Peyer's patch (tissue), 4 donors: ENCODE results near the gene SMC3.

Experiments used
- POLR2A ChIP-seq, 2 donors: fragments of 450-650 bp; IDR thresholded peaks; one replicate each; pipeline ENCODE4 v1.5.1; 2017; ENCODE audit warnings: antibody characterized with exemption in 2 of 2, mild to moderate bottlenecking in 2 of 2, moderate library complexity in 2 of 2
- TF ChIP-seq, protein P1 (sequence below), 6 experiments: fragments of 450-650 bp in 4 of 6; fragments of 200-600 bp in 2 of 6; sonication (generic) in 1 of 6; IDR thresholded peaks; one replicate each; pipeline ENCODE4 v1.5.1; 2017 to 2019; ENCODE audit warnings: antibody characterized with exemption in 6 of 6, mild to moderate bottlenecking in 3 of 6, moderate library complexity in 1 of 6

DNA sequence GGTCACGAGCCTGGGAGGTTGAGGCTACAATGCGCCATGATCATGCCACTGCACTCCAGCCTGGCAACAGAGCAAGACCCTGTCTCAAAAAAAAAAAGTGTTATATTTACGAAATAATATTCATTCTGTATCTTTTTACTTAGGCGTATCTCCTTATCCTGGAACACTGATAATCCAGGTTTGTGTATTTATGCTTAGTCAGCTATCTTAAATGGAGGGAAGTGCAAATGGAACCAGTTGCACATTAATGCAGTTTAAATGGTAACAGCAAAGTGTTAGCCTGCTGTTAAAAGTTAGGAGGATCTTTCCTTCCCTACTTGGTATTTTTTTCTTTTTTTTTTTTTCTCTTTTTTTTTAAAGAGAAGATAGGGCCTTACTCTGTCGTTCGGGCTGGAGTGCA lies 40.6 kb downstream of the SMC3 start:
- no peak for TF ChIP-seq POLR2A (IDR thresholded peaks at IDR 0.05)
- TF ChIP-seq, protein P1, sequence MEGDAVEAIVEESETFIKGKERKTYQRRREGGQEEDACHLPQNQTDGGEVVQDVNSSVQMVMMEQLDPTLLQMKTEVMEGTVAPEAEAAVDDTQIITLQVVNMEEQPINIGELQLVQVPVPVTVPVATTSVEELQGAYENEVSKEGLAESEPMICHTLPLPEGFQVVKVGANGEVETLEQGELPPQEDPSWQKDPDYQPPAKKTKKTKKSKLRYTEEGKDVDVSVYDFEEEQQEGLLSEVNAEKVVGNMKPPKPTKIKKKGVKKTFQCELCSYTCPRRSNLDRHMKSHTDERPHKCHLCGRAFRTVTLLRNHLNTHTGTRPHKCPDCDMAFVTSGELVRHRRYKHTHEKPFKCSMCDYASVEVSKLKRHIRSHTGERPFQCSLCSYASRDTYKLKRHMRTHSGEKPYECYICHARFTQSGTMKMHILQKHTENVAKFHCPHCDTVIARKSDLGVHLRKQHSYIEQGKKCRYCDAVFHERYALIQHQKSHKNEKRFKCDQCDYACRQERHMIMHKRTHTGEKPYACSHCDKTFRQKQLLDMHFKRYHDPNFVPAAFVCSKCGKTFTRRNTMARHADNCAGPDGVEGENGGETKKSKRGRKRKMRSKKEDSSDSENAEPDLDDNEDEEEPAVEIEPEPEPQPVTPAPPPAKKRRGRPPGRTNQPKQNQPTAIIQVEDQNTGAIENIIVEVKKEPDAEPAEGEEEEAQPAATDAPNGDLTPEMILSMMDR (IDR thresholded peaks at IDR 0.05): no peak
